HG03196 (cell line): ENCODE data around the gene SPSB4.
"Not testable (repeated sequence)": the region's sequence is repeated elsewhere in the genome, so short reads cannot be mapped to it uniquely, and the experiment has no call there.

Experiments
- ATAC-seq: cut with Tn5 transposase; IDR thresholded peaks from one replicate; pipeline ENCODE4 v1.9.1; 2021; ENCODE audit not compliant: unreplicated experiment

SPSB4 gene

GRCh38 chr3:141050576-141051442, at the start of gene SPSB4:
Gene SPSB4, plus strand, starts transcription at chr3:141051347. Its CDS starts 14,758 bp downstream, at chr3:141066105.
- ATAC-seq = no peak

GRCh38 chr3:141006344-141006743, 44.8 kb upstream of the SPSB4 start:
- no peak for ATAC-seq

GRCh38 chr3:141009496-141009895, 41.7 kb upstream of the SPSB4 start:
- ATAC-seq = no peak

- peak; percentile 83 for ATAC-seq
Measured at GRCh38 chr3:141011232-141011996, 39.7 kb upstream of the SPSB4 start.

GRCh38 chr3:141011997-141012262, 39.2 kb upstream of the SPSB4 start:
- ATAC-seq = peak; percentile 15

- no peak for ATAC-seq
Measured at GRCh38 chr3:141012571-141012970, 38.6 kb upstream of the SPSB4 start.

GRCh38 chr3:141015481-141015880, 35.7 kb upstream of the SPSB4 start:
- ATAC-seq = no peak

GRCh38 chr3:141017366-141018322, 33.5 kb upstream of the SPSB4 start:
- not testable (repeated sequence) for ATAC-seq

- no peak for ATAC-seq
Measured at GRCh38 chr3:141019244-141019643, 31.9 kb upstream of the SPSB4 start.

- ATAC-seq = no peak
Measured at GRCh38 chr3:141020143-141020830, 30.9 kb upstream of the SPSB4 start.

GRCh38 chr3:141021261-141021660, 29.9 kb upstream of the SPSB4 start:
- no peak for ATAC-seq

GRCh38 chr3:141030296-141030695, 20.9 kb upstream of the SPSB4 start:
- ATAC-seq = no peak

GRCh38 chr3:141039589-141039988, 11.6 kb upstream of the SPSB4 start:
- no peak for ATAC-seq

- no peak for ATAC-seq
Measured at GRCh38 chr3:141044695-141045641, 6.2 kb upstream of the SPSB4 start.

- ATAC-seq = no peak
Measured at GRCh38 chr3:141045849-141046248, 5.3 kb upstream of the SPSB4 start.

- no peak for ATAC-seq
Measured at GRCh38 chr3:141047168-141047567, 4.0 kb upstream of the SPSB4 start.

GRCh38 chr3:141049681-141050080, 1.5 kb upstream of the SPSB4 start:
- ATAC-seq = no peak

- no peak for ATAC-seq
Measured at GRCh38 chr3:141051443-141052200, 475 bp downstream of the SPSB4 start.
